Mucosa of rectum (tissue), 2 donors: ENCODE measurements around the gene COL16A1.

Source experiments
- H3K27ac ChIP-seq, 2 donors: one replicate each; pipeline ENCODE4 v1.7.0; 2013; ENCODE audit warnings: inconsistent platforms in 2 of 2, low read depth in 2 of 2, low read length in 2 of 2
- H3K27me3 ChIP-seq, 2 donors: one replicate each; pipeline ENCODE4 v1.7.0; 2013; ENCODE audit warnings: low read length in 2 of 2; ENCODE audit not compliant: control insufficient read depth in 2 of 2, insufficient read depth in 2 of 2
- H3K36me3 ChIP-seq, 2 donors: one replicate each; pipeline ENCODE4 v1.7.0; 2013; ENCODE audit warnings: low read length in 2 of 2; ENCODE audit not compliant: control insufficient read depth in 2 of 2, insufficient read depth in 2 of 2
- H3K4me1 ChIP-seq, 2 donors: one replicate each; pipeline ENCODE4 v1.7.0; 2013; ENCODE audit warnings: low read length in 2 of 2, mild to moderate bottlenecking in 1 of 2; ENCODE audit not compliant: control insufficient read depth in 2 of 2, insufficient read depth in 2 of 2
- H3K4me3 ChIP-seq, 2 donors: one replicate each; pipeline ENCODE4 v1.7.0; 2013; ENCODE audit warnings: low read length in 2 of 2
- H3K9ac ChIP-seq, 2 donors: one replicate each; pipeline ENCODE4 v1.7.0; 2013; ENCODE audit warnings: low read length in 2 of 2, low read depth in 1 of 2, mild to moderate bottlenecking in 1 of 2
- H3K9me3 ChIP-seq, 2 donors: one replicate each; pipeline ENCODE4 v1.7.0; 2013; ENCODE audit warnings: low read length in 2 of 2; ENCODE audit not compliant: control insufficient read depth in 2 of 2
- donor health status: healthy.
- donor health status: Normal muscosa, but diverticular disease.

COL16A1 gene

GRCh38 chr1:31651089-31651420 lies 52.8 kb downstream of the COL16A1 start:
- H3K4me3 ChIP-seq = no peak overlapping the region
- H3K36me3 ChIP-seq = no peaks in the 10 kb centered on the region
- no peaks in the 10 kb centered on the region for H3K4me1 ChIP-seq
- H3K9me3 ChIP-seq = no peaks in the 10 kb centered on the region
- H3K27ac ChIP-seq = no peak overlapping the region
- no peaks in the 10 kb centered on the region for H3K27me3 ChIP-seq
- H3K9ac ChIP-seq = no peak overlapping the region

GRCh38 chr1:31650161-31651088 lies 53.4 kb downstream of the COL16A1 start:
- Histone ChIP-seq H3K9me3 (no peaks in the 10 kb centered on the region), H3K36me3 (no peaks in the 10 kb centered on the region), H3K4me1 (peaks cover 1% of the 10 kb centered on the region in 2 donors), H3K4me3 (no peak overlapping the region), H3K27me3 (no peaks in the 10 kb centered on the region), H3K27ac (no peak overlapping the region), H3K9ac (no peak overlapping the region)

- Histone ChIP-seq H3K9me3 (no peaks in the 10 kb centered on the region), H3K36me3 (no peaks in the 10 kb centered on the region), H3K9ac (no peak overlapping the region), H3K27ac (no peak overlapping the region), H3K27me3 (no peaks in the 10 kb centered on the region), H3K4me1 (peaks cover 8% of the 10 kb centered on the region in 2 donors), H3K4me3 (no peak overlapping the region)
Measured at GRCh38 chr1:31648641-31649357, 55.0 kb downstream of the COL16A1 start.

GRCh38 chr1:31648190-31648589 lies 55.6 kb downstream of the COL16A1 start:
- peaks cover 13 to 14% of the 10 kb centered on the region in 2 donors for H3K4me1 ChIP-seq

GRCh38 chr1:31647106-31647505 lies 56.7 kb downstream of the COL16A1 start:
- H3K4me3 ChIP-seq = no peak overlapping the region
- peaks cover 13 to 14% of the 10 kb centered on the region in 2 donors for H3K4me1 ChIP-seq
- no peaks in the 10 kb centered on the region for H3K27me3 ChIP-seq
- no peak overlapping the region for H3K9ac ChIP-seq
- H3K9me3 ChIP-seq = no peaks in the 10 kb centered on the region
- H3K36me3 ChIP-seq = no peaks in the 10 kb centered on the region
- H3K27ac ChIP-seq = no peak overlapping the region

More at GRCh38 chr1:31648190-31648589, 55.6 kb downstream of the COL16A1 start:
- Histone ChIP-seq H3K27me3 (no peaks in the 10 kb centered on the region), H3K36me3 (no peaks in the 10 kb centered on the region), H3K9me3 (no peaks in the 10 kb centered on the region), H3K27ac (no peak overlapping the region), H3K4me3 (no peak overlapping the region), H3K9ac (no peak overlapping the region)

GRCh38 chr1:31646259-31646960 lies 57.4 kb downstream of the COL16A1 start:
- no peaks in the 10 kb centered on the region for H3K36me3 ChIP-seq
- no peak overlapping the region for H3K4me3 ChIP-seq
- H3K27me3 ChIP-seq = no peaks in the 10 kb centered on the region
- H3K9me3 ChIP-seq = no peaks in the 10 kb centered on the region
- H3K4me1 ChIP-seq = peaks cover 13 to 14% of the 10 kb centered on the region in 2 donors
- H3K9ac ChIP-seq = no peak overlapping the region
- H3K27ac ChIP-seq = no peak overlapping the region

GRCh38 chr1:31645274-31645568 lies 58.6 kb downstream of the COL16A1 start:
- H3K4me1 ChIP-seq = peaks cover 13 to 14% of the 10 kb centered on the region in 2 donors

GRCh38 chr1:31644560-31645273 lies 59.1 kb downstream of the COL16A1 start, which contains the start of gene PEF1:
TSS of gene PEF1 (minus strand) at chr1:31644876. CDS start at chr1:31644864, 12 bp downstream.
- Histone ChIP-seq H3K4me3 (peak within 1 kb of the TSS; percentile 78 to 79), H3K27ac (peak within 1 kb of the TSS; percentile 93 to 98), H3K4me1 (peaks cover 14 to 17% of the 10 kb centered on the region in 2 donors), H3K27me3 (no peaks in the 10 kb centered on the region), H3K36me3 (no peaks in the 10 kb centered on the region), H3K9ac (peak within 1 kb of the TSS; percentile 94 to 99), H3K9me3 (no peaks in the 10 kb centered on the region)

More at GRCh38 chr1:31645274-31645568, 58.6 kb downstream of the COL16A1 start:
- Histone ChIP-seq H3K27ac (peak overlapping the region; percentile 93 to 98), H3K9me3 (no peaks in the 10 kb centered on the region), H3K36me3 (no peaks in the 10 kb centered on the region), H3K27me3 (no peaks in the 10 kb centered on the region), H3K9ac (peak overlapping the region; percentile 94 to 99), H3K4me3 (peak overlapping the region; percentile 78 to 79)

- H3K4me3 ChIP-seq = peak overlapping the region; percentile 78 to 79
- H3K27me3 ChIP-seq = no peaks in the 10 kb centered on the region
- peaks cover 14 to 23% of the 10 kb centered on the region in 2 donors for H3K4me1 ChIP-seq
- peak overlapping the region; percentile 93 to 98 for H3K27ac ChIP-seq
- peak overlapping the region; percentile 94 to 99 for H3K9ac ChIP-seq
- H3K9me3 ChIP-seq = no peaks in the 10 kb centered on the region
- no peaks in the 10 kb centered on the region for H3K36me3 ChIP-seq
Measured at GRCh38 chr1:31643976-31644559, 59.7 kb downstream of the COL16A1 start.
